GM19043 (cell line): ENCODE results near the gene SORBS1.

Source experiments
- ATAC-seq: cut with Tn5 transposase; IDR thresholded peaks from one replicate; pipeline ENCODE4 v1.9.1; 2021; ENCODE audit warnings: low read depth; ENCODE audit not compliant: unreplicated experiment

Gene SORBS1

GRCh38 chr10:95561177-95561863, at the start of gene SORBS1:
SORBS1 (minus strand) TSS chr10:95561371; CDS start chr10:95441135, 120,236 bp downstream.
- ATAC-seq = peak; percentile 100

DNA sequence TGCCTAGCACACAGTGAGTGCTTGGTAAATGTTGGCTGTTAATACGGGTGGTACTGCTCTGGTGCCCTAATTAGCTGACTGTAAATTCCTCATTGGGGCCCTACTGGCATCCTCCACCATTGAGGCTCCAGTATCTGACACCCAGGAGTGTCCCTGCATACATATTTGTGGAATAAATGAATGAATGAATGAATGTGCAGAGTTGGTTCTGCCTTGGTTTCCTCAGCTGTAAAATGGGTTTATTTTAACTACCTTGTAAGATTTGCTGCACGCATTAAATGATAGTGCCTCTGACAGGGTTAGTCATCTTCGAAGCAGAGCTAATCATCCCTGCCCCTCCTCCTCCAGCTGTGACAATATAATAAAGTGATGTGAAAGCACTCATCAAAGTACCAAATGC, 49.6 kb upstream of the SORBS1 start:
- ATAC-seq = no peak

DNA sequence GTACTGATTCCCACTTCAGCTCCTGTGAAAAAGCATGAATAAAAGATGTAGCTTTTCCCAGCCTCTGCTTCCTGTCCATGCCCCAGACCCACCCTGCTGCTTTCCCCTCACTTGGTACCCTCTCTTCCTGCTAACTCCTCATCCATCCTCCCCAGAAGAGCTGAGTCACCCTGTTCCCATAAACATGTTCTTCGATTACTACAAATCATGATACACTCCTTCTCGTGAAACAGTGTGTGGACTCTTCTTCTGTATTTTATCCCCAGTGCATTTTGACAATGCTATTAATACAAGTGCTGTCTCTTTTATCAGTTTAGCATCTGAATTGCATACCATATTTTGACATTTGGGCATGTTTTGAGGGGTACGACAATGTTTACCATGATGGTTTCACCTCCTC, 45.8 kb upstream of the SORBS1 start:
- no peak for ATAC-seq

DNA sequence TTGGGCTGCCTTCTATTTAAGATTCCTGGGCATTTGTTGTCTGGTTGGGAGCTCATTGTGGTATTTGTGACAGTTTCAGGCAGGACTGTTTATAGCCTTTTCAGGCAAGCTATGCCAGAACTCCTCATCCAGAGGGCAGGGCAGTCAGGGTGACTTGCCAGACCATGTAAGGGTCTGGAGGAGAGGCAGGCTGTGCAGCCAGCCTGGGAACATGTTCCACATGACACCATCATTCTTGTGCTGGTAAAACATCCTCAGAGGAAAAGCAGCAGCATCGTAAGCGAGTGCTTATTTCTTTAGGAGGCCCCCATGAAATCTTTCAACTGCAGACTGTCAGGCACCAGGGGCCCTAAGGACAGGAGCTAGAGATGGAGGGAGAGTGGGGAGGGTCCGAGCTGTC, 44.0 kb upstream of the SORBS1 start:
- ATAC-seq = no peak

- no peak for ATAC-seq
Measured at GRCh38 chr10:95604630-95605029, 43.5 kb upstream of the SORBS1 start.

- ATAC-seq = no peak
Measured at GRCh38 chr10:95602382-95602781, 41.2 kb upstream of the SORBS1 start.

DNA sequence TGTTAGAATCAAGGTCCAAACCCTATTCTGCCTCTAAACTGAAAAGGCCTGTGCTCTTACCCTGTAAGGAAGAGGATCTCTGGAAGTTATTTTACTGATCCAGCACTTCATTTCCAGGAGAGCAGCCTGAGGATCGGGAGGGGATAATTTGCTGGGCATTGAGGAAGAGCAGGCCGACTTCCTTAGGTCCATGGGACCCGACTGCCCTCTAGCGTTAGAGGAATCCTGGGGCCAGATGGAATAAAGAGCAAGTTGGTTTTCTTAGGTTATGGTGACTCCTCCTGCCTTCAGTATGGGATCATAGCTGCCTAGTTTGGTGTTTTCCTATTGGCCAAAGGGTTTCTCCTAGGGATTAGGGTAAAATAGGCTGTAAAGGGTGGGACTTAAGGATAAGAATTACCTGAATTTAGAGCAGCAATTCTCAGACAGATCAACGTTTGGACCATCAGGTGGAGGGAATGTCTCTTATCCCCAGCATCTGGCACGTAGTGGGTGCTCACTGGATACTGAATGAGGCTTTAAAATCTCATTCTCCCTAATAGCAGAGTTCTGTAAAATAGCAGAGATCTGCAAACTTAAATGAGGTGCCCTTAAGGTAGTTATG, 40.0 kb upstream of the SORBS1 start:
- no peak for ATAC-seq

- no peak for ATAC-seq
Measured at GRCh38 chr10:95600158-95600557, 39.0 kb upstream of the SORBS1 start.

DNA sequence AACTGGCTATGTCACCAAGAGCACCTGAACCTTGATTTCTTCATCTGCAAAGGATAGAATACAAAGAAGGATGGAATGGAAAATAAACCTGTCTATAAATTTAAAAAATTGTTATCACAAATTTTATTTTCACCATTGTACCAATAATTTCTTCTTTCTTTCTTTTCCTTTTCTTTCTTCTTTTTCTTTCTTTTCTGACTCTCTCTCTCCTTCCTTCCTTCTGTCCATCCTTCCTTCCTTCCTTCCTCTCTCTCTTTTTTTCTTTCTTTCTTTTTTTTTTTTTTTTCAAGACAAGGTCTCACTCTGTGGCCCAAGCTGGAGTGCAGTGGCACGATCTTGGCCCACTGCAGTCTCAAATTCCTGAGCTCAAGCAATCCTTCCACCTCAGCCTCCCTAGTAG, 36.6 kb upstream of the SORBS1 start:
- no peak for ATAC-seq

- ATAC-seq = no peak
Measured at GRCh38 chr10:95588025-95588424, 26.9 kb upstream of the SORBS1 start.

DNA sequence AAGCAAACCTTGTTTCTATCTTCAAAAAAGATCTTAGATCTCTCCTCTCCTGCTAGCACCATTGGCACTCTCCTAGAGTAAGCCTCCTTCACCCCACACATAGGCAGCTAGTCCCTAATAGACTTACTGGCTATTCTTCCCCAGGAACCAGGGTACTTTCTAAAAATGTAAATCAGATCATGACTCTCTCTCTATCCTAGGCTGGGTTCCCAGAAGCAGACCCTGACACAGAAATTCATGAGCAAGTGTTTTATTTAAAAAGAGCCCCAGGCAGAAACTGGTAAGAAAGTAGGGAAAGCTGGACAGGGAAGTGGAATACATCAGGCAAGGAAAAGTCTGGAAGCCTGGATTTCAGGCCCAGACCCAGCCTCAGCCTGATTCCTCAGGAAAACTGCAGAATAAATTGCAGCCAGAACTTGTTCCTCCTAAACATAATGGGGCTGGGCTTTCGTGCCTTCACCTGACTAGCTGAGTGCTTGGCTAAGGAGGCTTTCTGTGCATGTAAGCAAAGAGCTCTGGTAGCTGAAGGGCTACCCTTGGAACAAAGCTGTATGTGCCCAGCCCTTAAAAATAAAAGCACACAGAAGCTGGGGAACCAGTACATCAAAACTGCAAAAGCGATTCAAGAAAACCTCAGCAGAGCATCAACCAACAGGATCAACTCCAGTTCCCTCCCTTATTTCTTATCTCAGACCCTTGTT, 18.8 kb upstream of the SORBS1 start:
- ATAC-seq = no peak

- no peak for ATAC-seq
Measured at GRCh38 chr10:95579292-95579691, 18.1 kb upstream of the SORBS1 start.

GRCh38 chr10:95578619-95579018, 17.4 kb upstream of the SORBS1 start:
- ATAC-seq = no peak

GRCh38 chr10:95574649-95575365, 13.6 kb upstream of the SORBS1 start:
- ATAC-seq = no peak

GRCh38 chr10:95573964-95574604, 12.9 kb upstream of the SORBS1 start:
- no peak for ATAC-seq

- no peak for ATAC-seq
Measured at GRCh38 chr10:95573527-95573926, 12.4 kb upstream of the SORBS1 start.

- ATAC-seq = no peak
Measured at GRCh38 chr10:95572131-95572820, 11.1 kb upstream of the SORBS1 start.

DNA sequence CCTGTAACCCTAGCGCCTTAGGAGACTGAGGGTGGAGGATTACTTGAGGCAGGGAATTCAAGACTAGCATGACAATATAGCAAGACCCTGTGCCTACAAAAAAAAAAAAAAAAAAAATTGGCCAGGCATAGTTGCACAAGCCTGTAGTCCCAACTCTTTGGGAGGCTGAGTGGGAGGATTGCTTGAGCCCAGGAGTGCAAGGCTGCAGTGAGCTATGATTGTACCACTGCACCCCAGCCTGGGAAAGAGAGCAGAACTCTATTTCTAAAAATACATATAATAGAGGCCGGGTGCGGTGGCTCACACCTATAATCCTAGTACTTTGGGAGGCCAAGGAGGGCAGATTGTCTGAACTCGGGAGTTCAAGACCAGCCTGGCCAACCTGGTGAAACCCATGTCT, 10.2 kb upstream of the SORBS1 start:
- no peak for ATAC-seq

GRCh38 chr10:95569368-95569767, 8.2 kb upstream of the SORBS1 start:
- ATAC-seq = no peak
